Nephron (organoid): Measurements from ENCODE around the gene NPTX1.

Experiments
- H3K27ac Mint-ChIP-seq, 3 experiments: 2 replicates each; pipeline ENCODE4 v1.8.0; 2020; ENCODE audit warnings: mixed read lengths in 3 of 3, mild to moderate bottlenecking in 2 of 3, moderate library complexity in 1 of 3
- H3K27me3 Mint-ChIP-seq: 2 replicates; pipeline ENCODE4 v1.8.0; 2021; ENCODE audit warnings: low read depth, mild to moderate bottlenecking, moderate library complexity, mixed read lengths
- H3K36me3 Mint-ChIP-seq: 2 replicates; pipeline ENCODE4 v1.8.0; 2020; ENCODE audit warnings: low read depth, mixed read lengths
- H3K4me1 Mint-ChIP-seq: 2 replicates; pipeline ENCODE4 v1.8.0; 2020; ENCODE audit warnings: mixed read lengths
- H3K4me3 Mint-ChIP-seq, 3 experiments: 2 replicates each; pipeline ENCODE4 v1.8.0; 2020; ENCODE audit warnings: mild to moderate bottlenecking in 3 of 3, mixed read lengths in 3 of 3, moderate library complexity in 2 of 3
- H3K9me3 Mint-ChIP-seq: 2 replicates; pipeline ENCODE4 v1.8.0; 2020; ENCODE audit warnings: mixed read lengths
- TF ChIP-seq, protein P1 (sequence below), 3 experiments: fragments of 200-600 bp; sonication (generic); IDR thresholded peaks; one replicate each; pipeline ENCODE4 v1.5.0; 2021; ENCODE audit warnings: antibody characterized with exemption in 3 of 3; ENCODE audit not compliant: unreplicated experiment in 3 of 3

The NPTX1 gene

DNA sequence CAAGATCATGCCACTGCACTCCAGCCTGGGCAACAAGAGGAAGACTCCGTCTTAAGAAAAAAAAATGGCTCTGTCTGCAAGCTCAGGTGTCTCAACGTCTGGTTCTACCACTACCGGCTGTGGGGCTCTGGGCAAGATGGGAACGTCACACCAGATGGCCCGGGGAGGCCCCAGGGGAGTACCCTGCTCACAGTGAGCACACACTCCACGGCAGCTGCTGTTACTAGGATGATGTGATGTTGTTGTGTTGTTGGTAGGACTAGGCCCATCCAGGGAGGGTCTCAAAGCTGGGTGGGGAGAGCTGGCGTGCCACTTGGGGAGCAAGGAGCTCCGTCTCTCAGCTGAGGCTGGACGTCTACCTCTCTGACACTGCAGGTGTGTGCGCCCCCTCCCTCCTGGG, 9.4 kb upstream of the NPTX1 start:
- Mint-ChIP-seq H3K36me3 (no peaks in the 10 kb centered on the region), H3K4me3 (no peak overlapping the region), H3K9me3 (no peaks in the 10 kb centered on the region), H3K27ac (no peak overlapping the region), H3K27me3 (peaks cover 68% of the 10 kb centered on the region), H3K4me1 (no peaks in the 10 kb centered on the region)
- TF ChIP-seq, protein P1, sequence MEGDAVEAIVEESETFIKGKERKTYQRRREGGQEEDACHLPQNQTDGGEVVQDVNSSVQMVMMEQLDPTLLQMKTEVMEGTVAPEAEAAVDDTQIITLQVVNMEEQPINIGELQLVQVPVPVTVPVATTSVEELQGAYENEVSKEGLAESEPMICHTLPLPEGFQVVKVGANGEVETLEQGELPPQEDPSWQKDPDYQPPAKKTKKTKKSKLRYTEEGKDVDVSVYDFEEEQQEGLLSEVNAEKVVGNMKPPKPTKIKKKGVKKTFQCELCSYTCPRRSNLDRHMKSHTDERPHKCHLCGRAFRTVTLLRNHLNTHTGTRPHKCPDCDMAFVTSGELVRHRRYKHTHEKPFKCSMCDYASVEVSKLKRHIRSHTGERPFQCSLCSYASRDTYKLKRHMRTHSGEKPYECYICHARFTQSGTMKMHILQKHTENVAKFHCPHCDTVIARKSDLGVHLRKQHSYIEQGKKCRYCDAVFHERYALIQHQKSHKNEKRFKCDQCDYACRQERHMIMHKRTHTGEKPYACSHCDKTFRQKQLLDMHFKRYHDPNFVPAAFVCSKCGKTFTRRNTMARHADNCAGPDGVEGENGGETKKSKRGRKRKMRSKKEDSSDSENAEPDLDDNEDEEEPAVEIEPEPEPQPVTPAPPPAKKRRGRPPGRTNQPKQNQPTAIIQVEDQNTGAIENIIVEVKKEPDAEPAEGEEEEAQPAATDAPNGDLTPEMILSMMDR (IDR thresholded peaks at IDR 0.05; ENCODE audit: unreplicated experiment in 3 of 3): no peak

DNA sequence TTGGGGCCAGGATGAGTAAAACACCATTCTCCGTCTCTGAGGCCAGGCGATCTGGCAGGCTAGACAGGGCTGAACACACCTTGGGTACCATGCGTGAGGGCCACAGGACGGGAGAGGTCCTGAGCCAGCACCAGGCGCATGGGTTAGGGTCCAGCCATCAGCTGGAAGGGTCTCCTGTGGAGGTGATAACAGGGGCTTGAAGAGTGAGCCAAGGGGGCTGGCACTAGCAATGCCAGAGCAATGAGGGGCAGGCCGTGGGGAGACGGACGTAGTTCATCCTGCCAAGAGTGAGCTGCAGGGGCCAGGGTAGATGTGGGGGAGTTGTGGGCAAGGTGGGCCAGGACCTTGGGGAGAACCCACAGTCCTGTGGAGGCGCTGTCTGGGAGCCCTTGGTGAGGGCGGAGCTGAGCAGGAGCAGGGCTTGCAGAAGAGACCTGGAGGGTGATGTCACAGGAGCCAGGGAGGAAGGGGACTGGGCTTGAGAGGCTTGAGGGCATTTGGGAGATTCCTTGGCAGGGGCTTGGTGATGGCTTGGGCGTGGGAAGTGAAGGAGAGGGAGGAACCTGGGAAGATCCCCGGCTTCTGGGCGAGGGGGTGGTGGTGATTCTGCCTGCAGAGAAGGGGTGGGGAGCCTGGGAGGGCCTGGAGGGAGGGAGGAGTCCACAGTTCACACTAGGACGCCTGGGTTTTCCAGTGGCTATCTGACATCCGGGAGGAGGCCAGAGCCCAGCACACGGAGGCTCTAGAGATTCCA, 6.3 kb upstream of the NPTX1 start:
- peaks cover 4% of the 10 kb centered on the region for H3K4me1 Mint-ChIP-seq

DNA sequence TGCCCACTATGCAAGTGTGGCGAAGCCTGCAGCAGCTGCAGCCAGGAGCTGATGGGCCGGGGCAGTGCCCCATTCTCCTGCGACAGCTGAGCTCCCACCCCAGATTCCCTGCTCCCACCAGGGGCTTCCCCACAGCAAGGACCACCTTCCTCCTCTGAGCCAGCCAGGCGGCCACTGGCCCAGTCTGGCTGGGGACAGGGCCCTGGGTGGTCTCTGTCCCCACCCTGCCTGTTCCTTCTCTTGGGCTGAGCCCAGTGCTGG, 5.6 kb upstream of the NPTX1 start:
- Mint-ChIP-seq H3K9me3 (no peaks in the 10 kb centered on the region), H3K27ac (no peak overlapping the region)

More for the DNA sequence above, 6.3 kb upstream of the NPTX1 start:
- peaks cover 80% of the 10 kb centered on the region for H3K27me3 Mint-ChIP-seq
- H3K4me3 Mint-ChIP-seq: no peak overlapping the region
- no peaks in the 10 kb centered on the region for H3K36me3 Mint-ChIP-seq
- no peak overlapping the region for H3K27ac Mint-ChIP-seq
- TF ChIP-seq, protein P1 (IDR thresholded peaks at IDR 0.05; ENCODE audit: unreplicated experiment in 3 of 3): no peak
- no peaks in the 10 kb centered on the region for H3K9me3 Mint-ChIP-seq

GRCh38 chr17:80481284-80482057, 5.1 kb upstream of the NPTX1 start:
- H3K4me1 Mint-ChIP-seq: peaks cover 4% of the 10 kb centered on the region
- peak overlapping the region in 1 of 3 experiments; percentile 46 for H3K4me3 Mint-ChIP-seq
- TF ChIP-seq, protein P1 (IDR thresholded peaks at IDR 0.05; ENCODE audit: unreplicated experiment in 3 of 3): no peak
- H3K27me3 Mint-ChIP-seq: peaks cover 70% of the 10 kb centered on the region
- no peak overlapping the region for H3K27ac Mint-ChIP-seq
- no peaks in the 10 kb centered on the region for H3K36me3 Mint-ChIP-seq
- no peaks in the 10 kb centered on the region for H3K9me3 Mint-ChIP-seq

More for the DNA sequence above, 5.6 kb upstream of the NPTX1 start:
- peaks cover 4% of the 10 kb centered on the region for H3K4me1 Mint-ChIP-seq
- H3K4me3 Mint-ChIP-seq: no peak overlapping the region
- peaks cover 75% of the 10 kb centered on the region for H3K27me3 Mint-ChIP-seq
- TF ChIP-seq, protein P1 (IDR thresholded peaks at IDR 0.05; ENCODE audit: unreplicated experiment in 3 of 3): no peak
- H3K36me3 Mint-ChIP-seq: no peaks in the 10 kb centered on the region

GRCh38 chr17:80480248-80480647, 3.8 kb upstream of the NPTX1 start:
- Mint-ChIP-seq H3K36me3 (no peaks in the 10 kb centered on the region), H3K27ac (no peak overlapping the region), H3K4me1 (peaks cover 4% of the 10 kb centered on the region), H3K9me3 (no peaks in the 10 kb centered on the region), H3K27me3 (peaks cover 71% of the 10 kb centered on the region), H3K4me3 (no peak overlapping the region)
- TF ChIP-seq, protein P1 (IDR thresholded peaks at IDR 0.05; ENCODE audit: unreplicated experiment in 3 of 3): no peak

GRCh38 chr17:80479246-80479566, 2.8 kb upstream of the NPTX1 start:
- no peak overlapping the region for H3K27ac Mint-ChIP-seq
- no peaks in the 10 kb centered on the region for H3K36me3 Mint-ChIP-seq
- H3K4me3 Mint-ChIP-seq: peak overlapping the region; percentile 64 to 73 (median 69)
- TF ChIP-seq, protein P1 (IDR thresholded peaks at IDR 0.05; ENCODE audit: unreplicated experiment in 3 of 3): no peak
- no peaks in the 10 kb centered on the region for H3K9me3 Mint-ChIP-seq
- peaks cover 77% of the 10 kb centered on the region for H3K27me3 Mint-ChIP-seq
- peaks cover 11% of the 10 kb centered on the region for H3K4me1 Mint-ChIP-seq
